Caco-2 (cell line): ENCODE results near the gene MRC2. TPM values are rescaled to one million over a fixed set of nuclear protein-coding genes. Genes with fewer than 3 reads are reported as not detected.
A peak's percentile ranks its signal among the peaks of the same experiment; 100 is the strongest.

ENCODE experiments used
- BruUV-seq: library from RNA; stranded (reverse); fragments of 400-500 nt; replicated peaks from 2 replicates; lab custom pipeline; 2021; lab: Mats Ljungman, UMichigan
- CTCF ChIA-PET: fragments of 300-600 bp; sonication (Branson Sonifier 250); formaldehyde crosslinking; loops from one replicate; lab custom pipeline; 2022; ENCODE audit warnings: antibody characterized with exemption; lab: Charles Lee
- POLR2A ChIA-PET: fragments of 300-600 bp; sonication (Branson Sonifier 250); formaldehyde crosslinking; loops from one replicate; lab custom pipeline; 2022; ENCODE audit warnings: antibody characterized with exemption; lab: Charles Lee
- DNase-seq, 2 experiments: peaks; one replicate each; pipeline versions ENCODE4 v3.0.0 to v3.0.0-alpha.2; 2020 to 2022
- H3K27me3 ChIP-seq: replicated peaks from 2 replicates; pipeline ENCODE4 v1.6.0; 2011; ENCODE audit warnings: low read length; ENCODE audit not compliant: control insufficient read depth, insufficient read depth
- H3K36me3 ChIP-seq: 2 replicates; pipeline ENCODE4 v1.5.1; 2011; ENCODE audit warnings: low read length; ENCODE audit not compliant: control insufficient read depth, insufficient read depth
- H3K4me1 ChIP-seq: fragments of 250-450 bp; sonication (Bioruptor Pico); 2 replicates; pipeline ENCODE4 v1.5.1; 2020; ENCODE audit warnings: mild to moderate bottlenecking
- H3K4me3 ChIP-seq: 2 replicates; pipeline ENCODE4 v1.5.1; 2011; ENCODE audit warnings: low read depth, mild to moderate bottlenecking, control low read depth, low read length
- H3K9me3 ChIP-seq: fragments of 250-450 bp; sonication (Bioruptor Pico); 2 replicates; pipeline ENCODE4 v1.5.1; 2020; ENCODE audit warnings: mild to moderate bottlenecking, moderate library complexity
- H3K27ac Mint-ChIP-seq: one replicate; pipeline ENCODE4 v1.8.0; 2022; ENCODE audit warnings: mixed read lengths; ENCODE audit not compliant: unreplicated experiment
- H3K27me3 Mint-ChIP-seq: one replicate; pipeline ENCODE4 v1.8.0; 2022; ENCODE audit warnings: mixed read lengths; ENCODE audit not compliant: insufficient read depth, unreplicated experiment
- H3K36me3 Mint-ChIP-seq: one replicate; pipeline ENCODE4 v1.8.0; 2022; ENCODE audit warnings: mild to moderate bottlenecking, mixed read lengths; ENCODE audit not compliant: insufficient read depth, unreplicated experiment
- H3K4me1 Mint-ChIP-seq: one replicate; pipeline ENCODE4 v1.8.0; 2022; ENCODE audit warnings: low read depth, mixed read lengths; ENCODE audit not compliant: unreplicated experiment
- H3K4me3 Mint-ChIP-seq: one replicate; pipeline ENCODE4 v1.8.0; 2022; ENCODE audit warnings: mild to moderate bottlenecking, moderate library complexity, mixed read lengths; ENCODE audit not compliant: unreplicated experiment
- H3K9me3 Mint-ChIP-seq: one replicate; pipeline ENCODE4 v1.8.0; 2022; ENCODE audit warnings: mixed read lengths; ENCODE audit not compliant: unreplicated experiment
- CTCF ChIP-seq, 2 experiments: fragments of 200-600 bp in 1 of 2; IDR thresholded peaks; 1 replicate in 1 of 2; 2 replicates in 1 of 2; pipeline versions ENCODE4 v1.5.1 to v1.8.0; 2011 to 2022; ENCODE audit warnings: antibody characterized with exemption in 1 of 2, control low read depth in 1 of 2, inconsistent platforms in 1 of 2, low read depth in 1 of 2, low read length in 1 of 2, mild to moderate bottlenecking in 1 of 2, moderate library complexity in 1 of 2; ENCODE audit not compliant: insufficient read depth in 1 of 2, severe bottlenecking in 1 of 2, unreplicated experiment in 1 of 2
- intact Hi-C: fragments of 100-400 bp; cut with micrococcal nuclease; formaldehyde crosslinking; loops from one replicate; pipeline ENCODE4 v1.10.0; 2022; ENCODE audit not compliant: unreplicated experiment
- total RNA-seq: library from RNA; stranded (reverse); gene quantifications from 2 replicates; pipeline ENCODE4 v1.2.3, GENCODE V29; 2022

MRC2 gene
- total RNA-seq, 1 experiment from 2014 or later, result 7.0 TPM

GRCh38 chr17:62627904-62628633 lies 599 bp downstream of the MRC2 start:
- peaks cover 6% of the 10 kb centered on the region for H3K4me1 ChIP-seq
- Mint-ChIP-seq H3K4me3 (peak overlapping the region; percentile 86), H3K36me3 (peaks cover 13% of the 10 kb centered on the region), H3K27me3 (peaks cover 9% of the 10 kb centered on the region), H3K4me1 (peaks cover 5% of the 10 kb centered on the region), H3K27ac (no peak overlapping the region), H3K9me3 (no peaks in the 10 kb centered on the region)
- no peaks in the 10 kb centered on the region for H3K9me3 ChIP-seq
- H3K4me3 ChIP-seq, result peak overlapping the region; percentile 50
- intact Hi-C loops, result no loop called here
- no peaks in the 10 kb centered on the region for H3K27me3 ChIP-seq
- ChIA-PET CTCF (no interaction called here), POLR2A (no interaction called here)
- BruUV-seq, result no TSS peak
- no peak for TF ChIP-seq CTCF (IDR thresholded peaks at IDR 0.05; ENCODE audit: insufficient read depth in 1 of 2, low read depth in 1 of 2, low read length in 1 of 2, severe bottlenecking in 1 of 2, unreplicated experiment in 1 of 2)
- no peaks in the 10 kb centered on the region; the same call in 1 of the 2 replicates for H3K36me3 ChIP-seq
- no peak for DNase-seq

GRCh38 chr17:62628831-62629555 lies 1.5 kb downstream of the MRC2 start:
- peaks cover 13% of the 10 kb centered on the region for H3K36me3 Mint-ChIP-seq
- H3K9me3 Mint-ChIP-seq, result no peaks in the 10 kb centered on the region
- no peak for DNase-seq
- ChIA-PET CTCF (no interaction called here), POLR2A (no interaction called here)
- peaks cover 9% of the 10 kb centered on the region for H3K27me3 Mint-ChIP-seq
- H3K4me3 ChIP-seq, result no peak overlapping the region
- H3K9me3 ChIP-seq, result no peaks in the 10 kb centered on the region
- intact Hi-C loops, result no loop called here
- H3K36me3 ChIP-seq, result no peaks in the 10 kb centered on the region
- no peak for TF ChIP-seq CTCF (IDR thresholded peaks at IDR 0.05; ENCODE audit: insufficient read depth in 1 of 2, low read depth in 1 of 2, low read length in 1 of 2, severe bottlenecking in 1 of 2, unreplicated experiment in 1 of 2)
- no peaks in the 10 kb centered on the region for H3K27me3 ChIP-seq
- H3K4me1 Mint-ChIP-seq, result peaks cover 5% of the 10 kb centered on the region
- BruUV-seq, result no TSS peak
- H3K27ac Mint-ChIP-seq, result no peak overlapping the region
- H3K4me1 ChIP-seq, result peaks cover 6% of the 10 kb centered on the region
- no peak overlapping the region for H3K4me3 Mint-ChIP-seq

- Histone ChIP-seq H3K36me3 (no peaks in the 10 kb centered on the region), H3K4me3 (no peak overlapping the region), H3K27me3 (no peaks in the 10 kb centered on the region), H3K4me1 (peaks cover 6% of the 10 kb centered on the region), H3K9me3 (no peaks in the 10 kb centered on the region)
- peaks cover 13% of the 10 kb centered on the region for H3K36me3 Mint-ChIP-seq
- no TSS peak for BruUV-seq
- POLR2A ChIA-PET, result no interaction called here
- no peak for DNase-seq
- H3K4me3 Mint-ChIP-seq, result no peak overlapping the region
- H3K9me3 Mint-ChIP-seq, result no peaks in the 10 kb centered on the region
- CTCF ChIA-PET, result no interaction called here
- peaks cover 5% of the 10 kb centered on the region for H3K4me1 Mint-ChIP-seq
- H3K27ac Mint-ChIP-seq, result no peak overlapping the region
- no peak for TF ChIP-seq CTCF (IDR thresholded peaks at IDR 0.05; ENCODE audit: insufficient read depth in 1 of 2, low read depth in 1 of 2, low read length in 1 of 2, severe bottlenecking in 1 of 2, unreplicated experiment in 1 of 2)
- peaks cover 9% of the 10 kb centered on the region for H3K27me3 Mint-ChIP-seq
- intact Hi-C loops, result no loop called here
Measured at GRCh38 chr17:62629556-62630364, 2.3 kb downstream of the MRC2 start.
